SK-N-SH treated with all-trans-retinoic acid at 6 μM for 48 hours (cell line): ENCODE data around the gene TAT.

Experiments
- ATAC-seq: fragments of 200-7000 bp; cut with Tn5 transposase; 3 replicates; pipeline ENCODE4 v1.9.1; 2020; ENCODE audit warnings: mild to moderate bottlenecking, moderate library complexity
- ARNTL ChIP-seq: fragments of 450-650 bp; formaldehyde crosslinking; IDR thresholded peaks from 2 replicates; pipeline ENCODE4 v1.5.0; 2020; ENCODE audit warnings: low read depth, mild to moderate bottlenecking, moderate library complexity, borderline replicate concordance
- BACH2 ChIP-seq: fragments of 250-450 bp; sonication (Bioruptor Pico); IDR thresholded peaks from 2 replicates; pipeline ENCODE4 v1.9.0; 2021; ENCODE audit warnings: mild to moderate bottlenecking, borderline replicate concordance
- CREB5 ChIP-seq: fragments of 250-450 bp; sonication (Bioruptor Pico); IDR thresholded peaks from 2 replicates; pipeline ENCODE4 v1.5.1; 2020; ENCODE audit warnings: low read depth, mild to moderate bottlenecking, moderate library complexity
- CSDC2 ChIP-seq: fragments of 250-450 bp; sonication (Bioruptor Pico); IDR thresholded peaks from 2 replicates; pipeline ENCODE4 v1.5.0; 2020; ENCODE audit warnings: mild to moderate bottlenecking, moderate library complexity
- CSRNP3 ChIP-seq: fragments of 250-450 bp; sonication (Bioruptor Pico); IDR thresholded peaks from 2 replicates; pipeline ENCODE4 v1.5.1; 2021; ENCODE audit warnings: mild to moderate bottlenecking, moderate library complexity
- ESRRG ChIP-seq: fragments of 250-450 bp; sonication (Bioruptor Pico); IDR thresholded peaks from 2 replicates; pipeline ENCODE4 v1.6.1; 2021; ENCODE audit warnings: mild to moderate bottlenecking
- GLIS3 ChIP-seq: fragments of 250-450 bp; sonication (Bioruptor Pico); IDR thresholded peaks from 2 replicates; pipeline ENCODE4 v1.5.0; 2020; ENCODE audit warnings: mild to moderate bottlenecking, moderate library complexity
- OSR1 ChIP-seq: fragments of 250-450 bp; sonication (Bioruptor Pico); IDR thresholded peaks from 2 replicates; pipeline ENCODE4 v1.8.0; 2022; ENCODE audit warnings: moderate library complexity, mild to moderate bottlenecking, inconsistent platforms
- PATZ1 ChIP-seq: fragments of 250-450 bp; sonication (Bioruptor Pico); IDR thresholded peaks from 2 replicates; pipeline ENCODE4 v1.8.0; 2020; ENCODE audit warnings: mild to moderate bottlenecking, moderate library complexity, borderline replicate concordance
- POU6F1 ChIP-seq: fragments of 250-450 bp; sonication (Bioruptor Pico); IDR thresholded peaks from 2 replicates; pipeline ENCODE4 v1.8.0; 2021; ENCODE audit warnings: low read depth, mild to moderate bottlenecking, moderate library complexity, borderline replicate concordance
- PPARA ChIP-seq: fragments of 250-450 bp; sonication (Bioruptor Pico); IDR thresholded peaks from 2 replicates; pipeline ENCODE4 v1.5.0; 2020; ENCODE audit warnings: mild to moderate bottlenecking, borderline replicate concordance
- RARB ChIP-seq: fragments of 250-450 bp; sonication (Bioruptor Pico); IDR thresholded peaks from 2 replicates; pipeline ENCODE4 v1.8.0; 2021; ENCODE audit warnings: mild to moderate bottlenecking, moderate library complexity
- SNAI2 ChIP-seq: fragments of 250-450 bp; sonication (Bioruptor Pico); IDR thresholded peaks from 2 replicates; pipeline ENCODE4 v1.5.0; 2020; ENCODE audit warnings: mild to moderate bottlenecking, moderate library complexity
- TCF4 ChIP-seq: fragments of 250-450 bp; sonication (Bioruptor Pico); IDR thresholded peaks from 2 replicates; pipeline ENCODE4 v1.8.0; 2021; ENCODE audit warnings: mild to moderate bottlenecking, moderate library complexity, borderline replicate concordance
- TOX ChIP-seq: fragments of 250-450 bp; sonication (Bioruptor Pico); IDR thresholded peaks from 2 replicates; pipeline ENCODE4 v1.8.0; 2021; ENCODE audit warnings: mild to moderate bottlenecking, moderate library complexity, borderline replicate concordance
- TSHZ2 ChIP-seq: fragments of 250-450 bp; sonication (Bioruptor Pico); IDR thresholded peaks from 2 replicates; pipeline ENCODE4 v1.5.0; 2020; ENCODE audit warnings: mild to moderate bottlenecking, moderate library complexity
- ZC3H10 ChIP-seq: fragments of 250-450 bp; sonication (Bioruptor Pico); IDR thresholded peaks from 2 replicates; pipeline ENCODE4 v1.5.1; 2021; ENCODE audit warnings: mild to moderate bottlenecking, moderate library complexity
- ZFP3 ChIP-seq: fragments of 250-450 bp; sonication (Bioruptor Pico); IDR thresholded peaks from 2 replicates; pipeline ENCODE4 v1.5.0; 2020; ENCODE audit warnings: mild to moderate bottlenecking, moderate library complexity
- ZFP30 ChIP-seq: fragments of 450-650 bp; formaldehyde crosslinking; IDR thresholded peaks from 2 replicates; pipeline ENCODE4 v1.5.0; 2022; ENCODE audit warnings: mild to moderate bottlenecking, moderate library complexity
- ZNF70 ChIP-seq: fragments of 450-650 bp; formaldehyde crosslinking; IDR thresholded peaks from 2 replicates; pipeline ENCODE4 v1.5.0; 2020; ENCODE audit warnings: mild to moderate bottlenecking, moderate library complexity
- ZNF8 ChIP-seq: fragments of 450-650 bp; formaldehyde crosslinking; IDR thresholded peaks from 2 replicates; pipeline ENCODE4 v1.5.0; 2020; ENCODE audit warnings: mild to moderate bottlenecking, moderate library complexity

Gene TAT

GRCh38 chr16:71528863-71529262, 48.0 kb downstream of the TAT start:
- no peak for ATAC-seq
- TF ChIP-seq CSDC2 (CRISPR knock-in tag) = no peak
- no peak for TF ChIP-seq TCF4
- TF ChIP-seq ZNF70 (CRISPR knock-in tag) = no peak
- TF ChIP-seq BACH2 (CRISPR knock-in tag) = no peak
- no peak for TF ChIP-seq GLIS3 (CRISPR knock-in tag)
- TF ChIP-seq TOX = no peak
- no peak for TF ChIP-seq TSHZ2 (CRISPR knock-in tag)
- no peak for TF ChIP-seq ESRRG
- no peak for TF ChIP-seq PPARA (CRISPR knock-in tag)
- no peak for TF ChIP-seq CREB5 (CRISPR knock-in tag)
- TF ChIP-seq CSRNP3 (CRISPR knock-in tag) = no peak
- TF ChIP-seq POU6F1 (CRISPR knock-in tag) = no peak
- no peak for TF ChIP-seq ZFP3 (CRISPR knock-in tag)
- no peak for TF ChIP-seq ZNF8 (CRISPR knock-in tag)
- no peak for TF ChIP-seq SNAI2 (CRISPR knock-in tag)
- TF ChIP-seq ARNTL (CRISPR knock-in tag) = no peak
- no peak for TF ChIP-seq ZFP30
- no peak for TF ChIP-seq RARB (CRISPR knock-in tag)
- TF ChIP-seq, all 23 proteins: peak for 0

GRCh38 chr16:71528257-71528656, 48.6 kb downstream of the TAT start:
- ATAC-seq = no peak
- TF ChIP-seq ARNTL (CRISPR knock-in tag) (no peak), ZNF70 (CRISPR knock-in tag) (no peak), ZNF8 (CRISPR knock-in tag) (no peak), TCF4 (no peak), SNAI2 (CRISPR knock-in tag) (no peak), POU6F1 (CRISPR knock-in tag) (no peak), CREB5 (CRISPR knock-in tag) (no peak), CSRNP3 (CRISPR knock-in tag) (no peak), GLIS3 (CRISPR knock-in tag) (no peak), TOX (no peak), ESRRG (no peak), PATZ1 (CRISPR knock-in tag) (no peak), OSR1 (CRISPR knock-in tag) (no peak), ZC3H10 (CRISPR knock-in tag) (no peak), BACH2 (CRISPR knock-in tag) (no peak), TSHZ2 (CRISPR knock-in tag) (no peak), CSDC2 (CRISPR knock-in tag) (no peak), PPARA (CRISPR knock-in tag) (no peak)
